Lung (tissue), 12 donors: ENCODE data around the gene KCTD18. TPM values are rescaled to one million over a fixed set of nuclear protein-coding genes. Genes with fewer than 3 reads are reported as not detected.

Experiments
- ATAC-seq: fragments of 200-7000 bp; cut with Tn5 transposase; one replicate; pipeline ENCODE4 v1.9.1; 2020; ENCODE audit warnings: moderate number of reproducible peaks; ENCODE audit not compliant: insufficient read depth, low FRiP score
- DNase-seq, 3 donors: peaks; one replicate each; pipeline ENCODE4 v3.0.0-alpha.2; 2013 to 2017
- H3K27ac ChIP-seq, 2 donors: one replicate each; pipeline ENCODE4 v1.5.1; 2013; ENCODE audit warnings: mild to moderate bottlenecking in 2 of 2, moderate library complexity in 2 of 2, control low read depth in 1 of 2, inconsistent platforms in 1 of 2, low read depth in 1 of 2, low read length in 1 of 2
- H3K27me3 ChIP-seq, 3 donors: one replicate each; pipeline ENCODE4 v1.5.1; 2013; ENCODE audit warnings: low read length in 2 of 3; ENCODE audit not compliant: control insufficient read depth in 3 of 3, insufficient read depth in 3 of 3
- H3K36me3 ChIP-seq, 4 donors: one replicate each; pipeline ENCODE4 v1.5.1; 2013; ENCODE audit warnings: low read length in 4 of 4, mild to moderate bottlenecking in 1 of 4, moderate library complexity in 1 of 4; ENCODE audit not compliant: control insufficient read depth in 4 of 4, insufficient read depth in 4 of 4
- H3K4me1 ChIP-seq, 5 donors: one replicate each; pipeline ENCODE4 v1.5.1; 2013; ENCODE audit warnings: low read length in 5 of 5, mild to moderate bottlenecking in 2 of 5, moderate library complexity in 1 of 5; ENCODE audit not compliant: control insufficient read depth in 5 of 5, insufficient read depth in 5 of 5
- H3K4me3 ChIP-seq: one replicate; pipeline ENCODE4 v1.5.1; 2013; ENCODE audit warnings: mild to moderate bottlenecking, control low read depth, moderate library complexity
- H3K9ac ChIP-seq, 2 donors: one replicate each; pipeline ENCODE4 v1.5.1; 2013; ENCODE audit warnings: low read length in 2 of 2, control low read depth in 1 of 2; ENCODE audit not compliant: insufficient read depth in 1 of 2
- H3K9me3 ChIP-seq, 4 donors: one replicate each; pipeline ENCODE4 v1.5.1; 2013; ENCODE audit warnings: low read length in 3 of 4, mild to moderate bottlenecking in 1 of 4, moderate library complexity in 1 of 4; ENCODE audit not compliant: control insufficient read depth in 4 of 4, insufficient read depth in 3 of 4
- CTCF ChIP-seq: IDR thresholded peaks from 2 replicates; pipeline ENCODE4 v1.5.1; 2012; ENCODE audit warnings: mild to moderate bottlenecking; ENCODE audit errors: control extremely low read depth, extremely low read depth
- WGBS, 2 donors: extraction: QIAGEN DNeasy Blood & Tissue Kit; methylation state at CpG; one replicate each; pipeline ENCODE4 v1.1.7; 2013; 5-methylcytosine and 5-hydroxymethylcytosine counted together
- polyA plus RNA-seq, 2 donors: library from polyadenylated mRNA; stranded (reverse); fragments of 200-250 nt; gene quantifications; one replicate each; pipeline ENCODE4 v1.2.1, GENCODE V29; 2013
- total RNA-seq, 2 donors: library from RNA; depleted of rRNA in 1 of 2; stranded (reverse); fragments of >200 nt in 1 of 2; gene quantifications; one replicate each; pipeline ENCODE4 v1.2.1, GENCODE V29; 2014 to 2021
- donor health status: control.
- donor health status: control.
- donor health status: Bipolar disorder and iron deficiency.
- donor health status: healthy.
- donor health status: DM: yes; HTN: yes; CAD: no.

Gene KCTD18
- total and polyA plus RNA-seq, 4 donors = 6.8 to 21.6 (median 12.2) TPM

DNA sequence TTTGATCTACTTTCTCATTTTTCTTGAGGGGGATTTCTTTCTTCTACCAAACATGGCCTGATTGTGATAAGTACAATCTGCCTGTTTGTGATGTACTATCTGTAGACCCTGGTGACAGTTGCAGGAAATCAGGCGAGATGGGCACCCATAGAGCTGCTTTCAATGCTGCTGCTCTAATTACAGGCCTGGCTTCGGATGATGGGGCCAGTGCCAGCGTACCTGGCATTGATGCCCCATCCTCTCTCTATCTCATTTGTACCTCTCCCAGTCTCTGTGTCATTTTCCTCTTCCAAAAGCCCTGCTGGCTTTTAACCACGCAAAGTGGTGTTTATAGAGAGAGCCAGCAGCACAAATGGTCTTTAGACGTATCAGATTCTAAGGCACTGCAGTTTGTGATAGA, 69.9 kb downstream of the KCTD18 start:
- Histone ChIP-seq H3K27ac (no peak overlapping the region), H3K4me1 (peaks cover 0 to 23% (median 5%) of the 10 kb centered on the region in 5 donors), H3K9ac (no peak overlapping the region), H3K36me3 (peaks cover 0 to 14% (median 9%) of the 10 kb centered on the region in 4 donors), H3K4me3 (no peak overlapping the region), H3K9me3 (no peaks in the 10 kb centered on the region), H3K27me3 (no peaks in the 10 kb centered on the region)
- DNase-seq (no peak), ATAC-seq (no peak)
- WGBS, 2 donors = 97% methylated on average over 5 of the region's 5 CpGs
- no peak for TF ChIP-seq CTCF

Other genes with a start within 250 kb of the KCTD18 start
- 10 to 100 TPM; 69.5 to 96.8 TPM for gene SPATS2L, start 203.4 kb downstream of the KCTD18 start, total RNA-seq
- gene SPATS2L, start 203.4 kb downstream of the KCTD18 start, polyA plus RNA-seq = 10 to 100 TPM; 30.5 to 45.0 TPM
- gene SGO2, start 16.1 kb upstream of the KCTD18 start, total RNA-seq = 1 to 10 TPM; 2.7 to 7.2 TPM
- gene SGO2, start 16.1 kb upstream of the KCTD18 start, polyA plus RNA-seq = 1 to 10 TPM in 1 of 2 donors, under 1 TPM in 1; 0.57 to 1.3 TPM
- gene AOX1, start 75.9 kb upstream of the KCTD18 start, total RNA-seq = 10 to 100 TPM; 10.1 to 48.5 TPM
- 10 to 100 TPM in 1 of 2 donors, 1 to 10 TPM in 1; 8.0 to 11.1 TPM for gene AOX1, start 75.9 kb upstream of the KCTD18 start, polyA plus RNA-seq